ENCODE measurements around the gene MKRN2. TPM values are rescaled to one million over a fixed set of nuclear protein-coding genes. Genes with fewer than 3 reads are reported as not detected.

Gene MKRN2
- total RNA-seq, 4 donors from 2014 or later, result 14.8 to 29.9 (median 25.1) TPM

DNA sequence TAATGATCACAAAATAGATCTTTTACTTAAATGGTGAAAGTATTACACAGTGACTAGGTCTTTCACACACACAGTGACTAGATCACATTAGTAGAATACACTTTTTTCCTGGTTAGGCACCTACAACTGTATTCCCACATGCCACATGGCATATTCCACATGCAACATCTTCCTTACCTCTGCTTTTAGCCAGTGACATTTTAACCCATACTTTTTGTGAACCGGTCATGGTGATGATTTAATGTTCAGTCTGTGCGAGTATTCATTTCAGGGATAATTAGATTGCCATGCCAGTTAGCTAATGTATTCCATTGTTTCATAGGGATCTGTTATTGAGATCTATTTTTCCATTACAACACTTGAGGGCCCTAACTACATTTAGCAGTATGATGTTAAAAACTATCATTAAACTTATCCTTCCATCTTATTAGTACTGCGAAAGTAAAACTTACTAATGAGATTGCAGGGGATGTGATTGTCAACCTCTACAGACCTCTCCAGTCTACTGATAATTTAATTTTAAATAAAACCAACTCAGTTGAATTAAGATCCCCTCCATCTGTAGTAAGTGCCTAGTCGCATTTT, 44.3 kb upstream of the MKRN2 start:
- TF ChIP-seq POLR2A (IDR thresholded peaks at IDR 0.05), result no peak
- TF ChIP-seq, protein P1, sequence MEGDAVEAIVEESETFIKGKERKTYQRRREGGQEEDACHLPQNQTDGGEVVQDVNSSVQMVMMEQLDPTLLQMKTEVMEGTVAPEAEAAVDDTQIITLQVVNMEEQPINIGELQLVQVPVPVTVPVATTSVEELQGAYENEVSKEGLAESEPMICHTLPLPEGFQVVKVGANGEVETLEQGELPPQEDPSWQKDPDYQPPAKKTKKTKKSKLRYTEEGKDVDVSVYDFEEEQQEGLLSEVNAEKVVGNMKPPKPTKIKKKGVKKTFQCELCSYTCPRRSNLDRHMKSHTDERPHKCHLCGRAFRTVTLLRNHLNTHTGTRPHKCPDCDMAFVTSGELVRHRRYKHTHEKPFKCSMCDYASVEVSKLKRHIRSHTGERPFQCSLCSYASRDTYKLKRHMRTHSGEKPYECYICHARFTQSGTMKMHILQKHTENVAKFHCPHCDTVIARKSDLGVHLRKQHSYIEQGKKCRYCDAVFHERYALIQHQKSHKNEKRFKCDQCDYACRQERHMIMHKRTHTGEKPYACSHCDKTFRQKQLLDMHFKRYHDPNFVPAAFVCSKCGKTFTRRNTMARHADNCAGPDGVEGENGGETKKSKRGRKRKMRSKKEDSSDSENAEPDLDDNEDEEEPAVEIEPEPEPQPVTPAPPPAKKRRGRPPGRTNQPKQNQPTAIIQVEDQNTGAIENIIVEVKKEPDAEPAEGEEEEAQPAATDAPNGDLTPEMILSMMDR (IDR thresholded peaks at IDR 0.05 in 4 of 5, conservative IDR thresholded peaks at IDR 0.05 in 1 of 5), result no peak
- no peaks in the 10 kb centered on the region for H3K27me3 ChIP-seq
- no peaks in the 10 kb centered on the region for H3K9me3 ChIP-seq
- DNase-seq (no peak), ATAC-seq (no peak)
- H3K36me3 ChIP-seq, result peaks cover 0 to 5% of the 10 kb centered on the region in 2 donors
- in situ Hi-C loops (cut with MboI; ENCODE audit: low sequenced_read_pairs in 4 of 4), result no loop called here
- intact Hi-C loops (cut with DNase I; ENCODE audit: low total_unique reads), result no loop called here
- peak overlapping the region in 2 of 4 donors; percentile 75 to 76 for H3K27ac ChIP-seq
- H3K4me3 ChIP-seq, result no peak overlapping the region
- peaks cover 21 to 24% of the 10 kb centered on the region in 2 donors for H3K4me1 ChIP-seq

DNA sequence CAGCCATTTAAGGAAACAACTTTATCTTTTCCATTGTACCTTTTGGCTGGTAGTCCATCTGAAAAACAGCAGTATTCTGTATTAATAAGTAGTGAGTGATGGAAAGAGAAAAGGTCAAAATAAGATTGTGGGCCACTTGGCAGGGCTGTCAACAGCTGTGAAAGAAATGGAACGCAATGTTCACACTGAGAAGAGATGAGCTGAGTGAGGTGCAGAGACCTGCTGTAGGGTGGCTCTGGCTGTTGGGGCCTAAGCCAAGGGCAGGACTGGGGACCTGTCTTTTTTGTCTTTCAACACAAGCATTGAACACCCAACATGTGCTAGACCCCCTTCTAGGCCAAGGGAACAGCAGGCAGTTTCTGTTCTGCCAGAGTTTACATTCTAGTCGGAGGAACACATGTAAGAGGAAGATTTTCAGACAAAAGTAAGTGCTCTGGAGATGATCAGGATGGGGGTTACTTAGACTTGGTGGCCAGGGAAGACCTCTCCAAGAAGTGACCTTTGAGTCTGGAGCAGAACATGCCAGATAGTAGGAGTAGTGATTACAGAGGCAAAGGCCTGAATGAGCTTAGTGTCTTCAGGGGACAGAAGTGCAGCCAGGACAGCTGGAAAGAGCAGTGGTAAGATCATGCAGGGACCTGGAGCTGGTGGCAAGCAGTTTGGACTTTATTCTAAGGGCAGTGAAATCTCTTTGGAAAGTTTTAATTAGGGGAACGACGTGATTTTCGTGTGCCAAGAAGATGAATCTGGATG, 43.0 kb upstream of the MKRN2 start:
- Histone ChIP-seq H3K9me3 (no peaks in the 10 kb centered on the region), H3K36me3 (peaks cover 0 to 5% of the 10 kb centered on the region in 2 donors), H3K4me1 (peaks cover 11 to 20% of the 10 kb centered on the region in 2 donors), H3K27me3 (no peaks in the 10 kb centered on the region), H3K27ac (peak overlapping the region; percentile 53 to 76 (median 68)), H3K4me3 (no peak overlapping the region)
- ATAC-seq (peak; percentile 82 to 93), DNase-seq (peak; percentile 27 to 38)
- intact Hi-C loops (cut with DNase I; ENCODE audit: low total_unique reads), result no loop called here
- in situ Hi-C loops (cut with MboI; ENCODE audit: low sequenced_read_pairs in 4 of 4), result no loop called here
- TF ChIP-seq, protein P1 (IDR thresholded peaks at IDR 0.05 in 4 of 5, conservative IDR thresholded peaks at IDR 0.05 in 1 of 5), result no peak
- no peak for TF ChIP-seq POLR2A (IDR thresholded peaks at IDR 0.05)

DNA sequence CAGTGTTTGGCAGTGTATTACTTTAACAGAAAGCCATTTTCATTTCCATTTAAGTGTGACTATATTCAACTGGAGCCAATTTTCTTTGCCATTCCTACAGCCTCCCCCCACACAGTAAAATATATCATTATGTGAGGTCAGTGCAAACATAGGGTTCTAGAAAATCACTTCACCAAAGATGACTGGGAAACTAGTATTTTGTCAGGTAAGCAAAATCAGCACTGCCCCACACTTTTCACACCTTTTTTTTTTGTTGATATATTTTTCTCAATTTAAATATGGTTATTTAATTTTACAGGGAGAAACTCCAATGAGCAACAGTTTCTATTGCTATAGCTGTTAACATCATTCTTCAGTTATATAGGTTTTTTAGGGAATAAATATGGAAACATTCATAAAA, 41.3 kb upstream of the MKRN2 start:
- Histone ChIP-seq H3K36me3 (no peaks in the 10 kb centered on the region), H3K4me3 (no peak overlapping the region), H3K9me3 (no peaks in the 10 kb centered on the region), H3K27ac (no peak overlapping the region), H3K27me3 (no peaks in the 10 kb centered on the region), H3K4me1 (peaks cover 10 to 19% of the 10 kb centered on the region in 2 donors)
- no peak for DNase-seq
- intact Hi-C loops (cut with DNase I; ENCODE audit: low total_unique reads), result no loop called here
- ATAC-seq, result no peak
- TF ChIP-seq, protein P1 (IDR thresholded peaks at IDR 0.05 in 4 of 5, conservative IDR thresholded peaks at IDR 0.05 in 1 of 5), result no peak
- TF ChIP-seq POLR2A (IDR thresholded peaks at IDR 0.05), result no peak
- in situ Hi-C loops (cut with MboI; ENCODE audit: low sequenced_read_pairs in 4 of 4), result no loop called here

DNA sequence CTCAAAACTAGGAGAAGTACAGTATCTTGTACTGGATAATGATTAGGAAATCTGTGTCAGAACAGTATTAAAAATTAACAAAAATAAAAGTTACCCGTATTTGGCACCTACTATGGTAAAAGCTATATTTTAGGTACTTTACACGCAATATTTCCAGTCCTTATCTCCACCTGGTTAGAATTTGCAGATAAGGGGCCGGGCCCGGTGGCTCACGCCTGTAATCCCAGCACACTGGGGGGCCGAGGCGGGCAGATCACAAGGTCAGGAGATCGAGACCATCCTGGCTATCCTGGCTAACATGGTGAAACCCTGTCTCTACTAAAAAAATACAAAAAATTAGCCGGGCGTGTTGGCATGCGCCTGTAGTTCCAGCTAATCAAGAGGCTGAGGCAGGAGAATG, 40.0 kb upstream of the MKRN2 start:
- H3K36me3 ChIP-seq, result no peaks in the 10 kb centered on the region
- no peak for ATAC-seq

More for the DNA sequence above, 40.0 kb upstream of the MKRN2 start:
- TF ChIP-seq POLR2A (IDR thresholded peaks at IDR 0.05), result no peak
- TF ChIP-seq, protein P1 (IDR thresholded peaks at IDR 0.05 in 4 of 5, conservative IDR thresholded peaks at IDR 0.05 in 1 of 5), result no peak
- no peak for DNase-seq
- intact Hi-C loops (cut with DNase I; ENCODE audit: low total_unique reads), result no loop called here
- H3K9me3 ChIP-seq, result no peaks in the 10 kb centered on the region
- peaks cover 10 to 19% of the 10 kb centered on the region in 2 donors for H3K4me1 ChIP-seq
- H3K27me3 ChIP-seq, result no peaks in the 10 kb centered on the region
- in situ Hi-C loops (cut with MboI; ENCODE audit: low sequenced_read_pairs in 4 of 4), result no loop called here
- H3K27ac ChIP-seq, result no peak overlapping the region
- no peak overlapping the region for H3K4me3 ChIP-seq
